HS-5 (cell line): ENCODE data around the gene KRT37.
"Not testable (repeated sequence)": the region's sequence is repeated elsewhere in the genome, so short reads cannot be mapped to it uniquely, and the experiment has no call there.

ENCODE experiments used
- DNase-seq: peaks from one replicate; pipeline ENCODE4 v3.0.0-alpha.2; 2012; ENCODE audit warnings: low read depth

Gene KRT37

DNA sequence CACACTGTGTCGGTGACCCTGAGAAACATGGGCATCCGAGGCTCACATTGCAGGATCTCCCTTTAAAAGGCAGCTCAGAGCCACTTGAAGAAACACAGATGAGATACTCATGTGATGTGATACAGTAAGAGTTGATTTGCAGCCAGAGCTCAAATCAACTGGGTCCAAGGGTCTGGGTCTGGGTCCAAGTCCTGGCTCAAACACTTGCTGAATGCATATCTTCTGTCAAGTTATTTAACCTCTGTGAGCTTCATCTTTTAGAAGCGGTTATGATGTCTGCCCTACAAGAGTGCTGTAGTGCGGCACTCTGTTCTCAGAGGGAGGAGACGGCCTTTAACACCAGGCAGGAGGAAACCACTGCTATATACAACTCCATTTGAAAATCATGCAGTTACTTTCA lies 10.0 kb upstream of the KRT37 start:
- DNase-seq = no peak

GRCh38 chr17:41434005-41434404 lies 9.6 kb upstream of the KRT37 start:
- no peak for DNase-seq

- DNase-seq = no peak
Observed at GRCh38 chr17:41433586-41433985, 9.2 kb upstream of the KRT37 start.

GRCh38 chr17:41430376-41430775 lies 6.0 kb upstream of the KRT37 start:
- not testable (repeated sequence) for DNase-seq

- no peak for DNase-seq
Observed at GRCh38 chr17:41429667-41430066, 5.3 kb upstream of the KRT37 start.

DNA sequence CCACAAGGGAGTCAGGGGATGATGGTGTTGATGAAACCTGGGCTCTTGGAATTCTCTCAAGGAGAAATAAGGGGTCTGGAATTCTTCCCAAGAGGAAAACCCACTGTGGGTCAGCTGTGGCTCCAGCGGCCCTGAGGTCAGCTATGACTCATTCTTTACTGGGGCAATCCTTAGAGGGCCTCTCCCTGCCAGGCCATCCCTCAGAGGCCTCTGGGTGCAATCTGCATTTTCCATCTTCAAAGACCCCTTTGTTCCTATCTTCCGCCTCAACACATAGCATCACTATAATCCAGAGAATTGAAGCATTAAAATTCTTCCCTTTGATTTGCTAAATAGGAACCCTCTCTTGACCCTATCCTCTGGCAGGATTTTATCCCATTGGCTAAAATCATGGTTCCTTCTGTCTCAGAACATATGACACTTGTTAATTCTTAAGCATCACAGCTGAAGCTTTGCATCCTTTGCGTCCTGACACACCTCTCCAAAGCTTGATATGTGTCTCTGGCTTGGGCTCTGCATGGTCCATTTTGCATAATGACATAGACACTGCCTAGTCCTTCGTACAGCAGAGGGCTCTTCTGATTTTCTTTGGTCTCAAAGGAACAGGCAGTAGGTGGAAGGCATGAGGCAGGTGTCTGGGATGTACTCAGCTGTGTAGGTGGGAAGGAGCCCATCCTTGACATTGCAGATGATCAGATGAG lies 4.4 kb upstream of the KRT37 start:
- no peak for DNase-seq

- not testable (repeated sequence) for DNase-seq
Observed at GRCh38 chr17:41422586-41422985, 1.8 kb downstream of the KRT37 start.

DNA sequence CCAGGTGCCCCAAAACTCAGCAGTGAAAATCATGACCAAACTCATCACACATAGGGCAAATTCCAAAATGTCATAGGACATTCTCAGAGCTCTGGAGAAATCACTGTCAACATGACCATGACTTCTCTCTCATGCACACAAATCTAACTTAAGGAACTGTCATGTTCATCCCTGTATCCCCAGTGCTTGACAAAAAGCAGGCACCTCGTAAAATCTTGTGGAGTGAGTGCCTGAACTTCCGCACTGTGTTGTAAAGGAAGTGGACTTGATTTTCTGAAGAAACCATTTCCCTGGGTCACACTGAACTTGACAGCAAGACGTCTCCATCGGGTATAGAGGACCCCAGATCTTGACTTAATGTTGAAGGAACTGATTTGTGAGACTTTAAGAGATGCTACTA lies 2.8 kb downstream of the KRT37 start:
- no peak for DNase-seq

GRCh38 chr17:41421116-41421515 lies 3.3 kb downstream of the KRT37 start:
- DNase-seq = no peak

DNA sequence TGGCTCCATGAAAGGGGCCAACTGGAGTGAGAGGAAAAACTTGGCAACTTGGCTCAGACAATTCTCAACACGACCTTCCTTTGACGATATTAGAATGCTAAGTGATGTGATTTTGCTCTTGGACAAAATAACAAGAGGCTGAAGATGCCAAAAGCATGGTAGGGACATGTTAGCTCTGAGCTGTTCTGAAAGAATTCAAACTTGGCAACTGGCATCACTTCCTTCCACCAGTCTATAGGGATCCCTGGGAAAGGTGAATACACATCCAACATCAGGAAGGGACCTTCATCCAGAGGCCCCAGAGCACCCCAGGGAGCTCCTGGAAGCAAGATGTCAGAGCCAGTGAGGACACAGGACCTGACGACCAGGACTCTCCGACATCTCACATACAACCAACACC lies 4.3 kb downstream of the KRT37 start:
- no peak for DNase-seq

- no peak for DNase-seq
Observed at GRCh38 chr17:41419716-41420115, 4.7 kb downstream of the KRT37 start.

DNA sequence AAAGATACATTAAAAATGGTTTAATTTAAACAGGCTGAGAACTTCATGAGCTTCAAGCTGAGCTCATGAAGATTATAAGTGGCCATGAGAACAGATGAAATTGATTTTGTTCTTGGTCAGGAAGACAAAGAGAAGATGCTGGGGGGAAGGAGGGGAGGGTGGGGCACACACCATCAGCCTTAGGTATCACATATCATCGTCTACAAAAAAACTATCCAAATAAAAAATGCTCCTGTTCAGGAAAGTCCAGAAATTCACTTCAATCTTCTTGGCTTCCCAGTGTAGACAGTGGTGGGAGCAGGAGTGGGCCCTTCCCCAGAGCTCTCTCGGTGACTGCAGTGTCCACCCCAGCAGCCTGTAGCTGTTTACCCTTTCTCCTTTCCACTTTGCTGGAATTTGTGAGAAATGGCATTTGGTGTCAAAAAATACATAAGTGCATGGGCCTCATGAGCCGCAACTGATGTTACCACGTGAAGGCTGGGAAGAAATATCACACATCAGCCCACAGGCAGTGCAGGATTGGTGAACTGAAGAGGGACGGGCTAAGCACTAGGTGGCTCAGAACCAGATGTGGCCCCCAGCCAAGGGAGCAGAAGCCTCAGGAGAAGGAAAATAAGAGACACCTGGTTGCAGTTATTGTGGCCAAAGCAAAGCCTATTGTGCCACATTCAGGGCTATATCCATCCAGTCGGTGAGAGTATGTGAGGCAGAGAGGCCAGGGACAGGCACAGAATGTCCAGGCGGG lies 6.1 kb downstream of the KRT37 start:
- no peak for DNase-seq

- DNase-seq = no peak
Observed at GRCh38 chr17:41417576-41418015, 6.8 kb downstream of the KRT37 start.

GRCh38 chr17:41417127-41417526 lies 7.3 kb downstream of the KRT37 start:
- no peak for DNase-seq

- no peak for DNase-seq
Observed at GRCh38 chr17:41416479-41416878, 7.9 kb downstream of the KRT37 start.

DNA sequence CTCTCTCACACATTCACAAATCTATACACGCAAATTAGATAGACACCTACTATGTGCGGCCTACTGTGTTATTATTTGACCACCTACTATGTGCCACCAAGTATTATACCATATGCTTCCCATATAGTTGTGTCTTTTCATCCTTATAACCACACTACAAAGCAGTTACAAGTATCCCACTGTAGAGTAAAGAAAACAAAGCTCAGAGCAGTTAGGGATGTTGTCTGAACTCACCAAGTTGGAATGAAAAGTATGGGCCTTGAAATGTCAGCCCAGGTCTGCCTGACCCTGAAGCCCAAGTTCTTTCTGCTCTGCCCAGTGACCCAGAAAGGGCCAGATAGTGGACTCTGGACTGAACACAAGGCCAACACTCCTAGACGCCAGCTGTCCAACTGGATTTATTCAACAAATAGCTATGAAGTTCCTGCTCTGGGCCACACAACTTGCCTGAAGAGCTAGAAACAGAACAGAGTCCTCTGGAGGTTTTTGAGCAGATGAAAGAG lies 8.5 kb downstream of the KRT37 start:
- DNase-seq = no peak

GRCh38 chr17:41415411-41415810 lies 9.0 kb downstream of the KRT37 start:
- DNase-seq = no peak

- no peak for DNase-seq
Observed at GRCh38 chr17:41413982-41414381, 10.4 kb downstream of the KRT37 start.

DNA sequence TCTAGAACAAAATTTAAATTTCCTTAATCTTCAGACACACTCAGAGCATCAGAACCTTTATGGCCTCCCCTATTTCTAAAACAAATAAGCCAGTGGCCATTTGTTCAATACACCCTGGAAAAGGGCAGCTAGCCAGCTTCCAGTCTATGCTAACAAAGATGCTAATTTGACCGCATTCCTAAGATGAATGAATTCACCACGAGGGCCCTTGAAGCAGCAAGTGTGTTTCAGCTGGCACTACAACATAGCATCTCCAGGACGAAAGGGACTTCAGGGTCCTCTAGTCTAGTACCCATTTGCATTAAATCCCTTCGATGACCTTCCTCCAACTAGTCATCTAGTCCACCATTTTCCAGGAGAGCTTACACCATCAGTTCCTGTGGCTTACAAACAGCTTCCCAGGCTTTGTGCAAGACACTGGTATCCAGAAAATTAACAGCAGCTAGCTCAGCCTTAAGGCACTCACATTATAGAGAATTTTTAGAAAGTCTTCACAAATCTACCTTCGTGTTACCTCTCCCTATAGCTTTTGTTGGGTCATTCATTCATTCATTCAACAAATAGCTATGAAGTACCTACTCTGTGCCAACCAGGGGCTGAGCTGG lies 10.9 kb downstream of the KRT37 start:
- no peak for DNase-seq

GRCh38 chr17:41411072-41411840 lies 13.1 kb downstream of the KRT37 start:
- DNase-seq = no peak

DNA sequence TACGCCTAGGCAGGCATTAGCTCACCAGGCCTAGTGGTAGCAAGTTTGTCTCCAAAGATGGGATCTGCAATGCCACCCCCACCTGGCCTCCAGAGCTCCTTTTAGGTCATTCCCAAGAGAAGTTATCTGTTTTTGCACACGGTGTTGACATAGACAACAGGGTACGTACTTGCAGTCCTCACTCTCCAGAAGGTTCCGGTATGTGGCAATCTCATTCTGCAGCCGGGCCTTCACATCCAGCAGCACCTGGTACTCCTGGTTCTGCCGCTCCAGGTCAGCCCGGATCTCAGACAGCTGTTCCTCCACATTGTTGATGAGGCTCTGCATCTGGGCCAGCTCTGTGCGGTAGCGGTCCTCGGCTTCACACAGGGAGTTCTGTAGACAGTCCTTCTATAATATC lies 17.2 kb downstream of the KRT37 start:
- DNase-seq = no peak

GRCh38 chr17:41406205-41406604 lies 18.2 kb downstream of the KRT37 start:
- DNase-seq = no peak
